Measurements from ENCODE around the gene ITGB1BP1. TPM values are rescaled to one million over a fixed set of nuclear protein-coding genes. Genes with fewer than 3 reads are reported as not detected.

Gene ITGB1BP1
- total RNA-seq, 1 experiment from 2014 or later: 153 TPM

DNA sequence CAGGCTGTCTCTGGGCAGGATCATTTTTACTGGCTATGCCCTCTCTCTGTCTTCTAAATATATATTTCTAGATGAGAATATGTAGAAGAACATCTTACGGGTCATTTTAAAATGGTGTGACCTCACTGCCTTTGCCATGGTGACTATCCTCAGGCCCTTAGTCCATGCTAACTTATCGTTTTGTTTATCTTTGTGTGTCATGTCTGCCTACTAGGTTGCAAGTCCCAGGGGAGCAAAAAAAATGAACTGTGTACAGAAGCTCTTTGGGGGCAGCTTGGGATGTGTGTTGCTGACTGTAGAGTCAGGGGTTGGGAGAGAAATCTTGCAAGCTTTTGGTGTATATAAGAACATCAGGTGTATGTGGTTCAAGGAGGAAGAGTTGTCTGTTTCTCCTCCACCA, 11.2 kb upstream of the ITGB1BP1 start:
- no peak overlapping the region for H3K27ac ChIP-seq (ENCODE audit: low read length)
- no peaks in the 10 kb centered on the region for H3K9me3 ChIP-seq (ENCODE audit: control insufficient read depth, insufficient read depth, low read depth, low read length)
- H3K36me3 ChIP-seq (ENCODE audit: control insufficient read depth, insufficient read depth, low read length): peaks cover 31% of the 10 kb centered on the region
- no peak for DNase-seq (ENCODE audit: low read depth, low spot score)
- no peaks in the 10 kb centered on the region for H3K27me3 ChIP-seq (ENCODE audit: control insufficient read depth, insufficient read depth, low read length)
- H3K4me3 ChIP-seq (ENCODE audit: low read depth in 2 of 2, low read length in 2 of 2): no peak overlapping the region
- CTCF ChIA-PET: no interaction called here
- no peak for TF ChIP-seq POLR2AphosphoS5 (IDR thresholded peaks at IDR 0.05; ENCODE audit: low read depth, low read length)
- TF ChIP-seq, protein P1, sequence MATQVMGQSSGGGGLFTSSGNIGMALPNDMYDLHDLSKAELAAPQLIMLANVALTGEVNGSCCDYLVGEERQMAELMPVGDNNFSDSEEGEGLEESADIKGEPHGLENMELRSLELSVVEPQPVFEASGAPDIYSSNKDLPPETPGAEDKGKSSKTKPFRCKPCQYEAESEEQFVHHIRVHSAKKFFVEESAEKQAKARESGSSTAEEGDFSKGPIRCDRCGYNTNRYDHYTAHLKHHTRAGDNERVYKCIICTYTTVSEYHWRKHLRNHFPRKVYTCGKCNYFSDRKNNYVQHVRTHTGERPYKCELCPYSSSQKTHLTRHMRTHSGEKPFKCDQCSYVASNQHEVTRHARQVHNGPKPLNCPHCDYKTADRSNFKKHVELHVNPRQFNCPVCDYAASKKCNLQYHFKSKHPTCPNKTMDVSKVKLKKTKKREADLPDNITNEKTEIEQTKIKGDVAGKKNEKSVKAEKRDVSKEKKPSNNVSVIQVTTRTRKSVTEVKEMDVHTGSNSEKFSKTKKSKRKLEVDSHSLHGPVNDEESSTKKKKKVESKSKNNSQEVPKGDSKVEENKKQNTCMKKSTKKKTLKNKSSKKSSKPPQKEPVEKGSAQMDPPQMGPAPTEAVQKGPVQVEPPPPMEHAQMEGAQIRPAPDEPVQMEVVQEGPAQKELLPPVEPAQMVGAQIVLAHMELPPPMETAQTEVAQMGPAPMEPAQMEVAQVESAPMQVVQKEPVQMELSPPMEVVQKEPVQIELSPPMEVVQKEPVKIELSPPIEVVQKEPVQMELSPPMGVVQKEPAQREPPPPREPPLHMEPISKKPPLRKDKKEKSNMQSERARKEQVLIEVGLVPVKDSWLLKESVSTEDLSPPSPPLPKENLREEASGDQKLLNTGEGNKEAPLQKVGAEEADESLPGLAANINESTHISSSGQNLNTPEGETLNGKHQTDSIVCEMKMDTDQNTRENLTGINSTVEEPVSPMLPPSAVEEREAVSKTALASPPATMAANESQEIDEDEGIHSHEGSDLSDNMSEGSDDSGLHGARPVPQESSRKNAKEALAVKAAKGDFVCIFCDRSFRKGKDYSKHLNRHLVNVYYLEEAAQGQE (IDR thresholded peaks at IDR 0.05; ENCODE audit: insufficient read depth in 1 of 2, low read depth in 2 of 2, low read length in 1 of 2): no peak
- TF ChIP-seq TCF7L2 (IDR thresholded peaks at IDR 0.05; ENCODE audit: low read depth, low read length): no peak
- TF ChIP-seq, protein P2, sequence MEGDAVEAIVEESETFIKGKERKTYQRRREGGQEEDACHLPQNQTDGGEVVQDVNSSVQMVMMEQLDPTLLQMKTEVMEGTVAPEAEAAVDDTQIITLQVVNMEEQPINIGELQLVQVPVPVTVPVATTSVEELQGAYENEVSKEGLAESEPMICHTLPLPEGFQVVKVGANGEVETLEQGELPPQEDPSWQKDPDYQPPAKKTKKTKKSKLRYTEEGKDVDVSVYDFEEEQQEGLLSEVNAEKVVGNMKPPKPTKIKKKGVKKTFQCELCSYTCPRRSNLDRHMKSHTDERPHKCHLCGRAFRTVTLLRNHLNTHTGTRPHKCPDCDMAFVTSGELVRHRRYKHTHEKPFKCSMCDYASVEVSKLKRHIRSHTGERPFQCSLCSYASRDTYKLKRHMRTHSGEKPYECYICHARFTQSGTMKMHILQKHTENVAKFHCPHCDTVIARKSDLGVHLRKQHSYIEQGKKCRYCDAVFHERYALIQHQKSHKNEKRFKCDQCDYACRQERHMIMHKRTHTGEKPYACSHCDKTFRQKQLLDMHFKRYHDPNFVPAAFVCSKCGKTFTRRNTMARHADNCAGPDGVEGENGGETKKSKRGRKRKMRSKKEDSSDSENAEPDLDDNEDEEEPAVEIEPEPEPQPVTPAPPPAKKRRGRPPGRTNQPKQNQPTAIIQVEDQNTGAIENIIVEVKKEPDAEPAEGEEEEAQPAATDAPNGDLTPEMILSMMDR (IDR thresholded peaks at IDR 0.05): no peak
- TF ChIP-seq SIN3A (IDR thresholded peaks at IDR 0.05; ENCODE audit: borderline replicate concordance, insufficient read depth, low read depth, low read length): no peak
- no peak for ATAC-seq
- intact Hi-C loops (cut with micrococcal nuclease; ENCODE audit: unreplicated experiment): no loop called here
- POLR2A ChIA-PET: no interaction called here
- in situ Hi-C loops (cut with HindIII; ENCODE audit: low pct_unique_long_range_greater_than_20kb, low sequenced_read_pairs): no loop called here
- BruUV-seq (replicated peaks): no TSS peak
- no peaks in the 10 kb centered on the region for H3K4me1 ChIP-seq (ENCODE audit: control insufficient read depth, insufficient read depth, low read length)

GRCh38 chr2:9430316-9431293, 7.3 kb upstream of the ITGB1BP1 start:
- no peaks in the 10 kb centered on the region for H3K27me3 ChIP-seq (ENCODE audit: control insufficient read depth, insufficient read depth, low read length)
- ChIA-PET POLR2A (no interaction called here), CTCF (no interaction called here)
- intact Hi-C loops (cut with micrococcal nuclease; ENCODE audit: unreplicated experiment): no loop called here
- in situ Hi-C loops (cut with HindIII; ENCODE audit: low pct_unique_long_range_greater_than_20kb, low sequenced_read_pairs): no loop called here
- no peaks in the 10 kb centered on the region for H3K9me3 ChIP-seq (ENCODE audit: control insufficient read depth, insufficient read depth, low read depth, low read length)
- H3K4me1 ChIP-seq (ENCODE audit: control insufficient read depth, insufficient read depth, low read length): no peaks in the 10 kb centered on the region
- no TSS peak for BruUV-seq (replicated peaks)
- H3K27ac ChIP-seq (ENCODE audit: low read length): no peak overlapping the region
- H3K4me3 ChIP-seq (ENCODE audit: low read depth in 2 of 2, low read length in 2 of 2): no peak overlapping the region
- TF ChIP-seq SIN3A (IDR thresholded peaks at IDR 0.05; ENCODE audit: borderline replicate concordance, insufficient read depth, low read depth, low read length): no peak
- TF ChIP-seq, protein P1 (IDR thresholded peaks at IDR 0.05; ENCODE audit: insufficient read depth in 1 of 2, low read depth in 2 of 2, low read length in 1 of 2): no peak
- TF ChIP-seq, protein P2 (IDR thresholded peaks at IDR 0.05): no peak
- TF ChIP-seq POLR2AphosphoS5 (IDR thresholded peaks at IDR 0.05; ENCODE audit: low read depth, low read length): no peak
- no peak for TF ChIP-seq TCF7L2 (IDR thresholded peaks at IDR 0.05; ENCODE audit: low read depth, low read length)
- H3K36me3 ChIP-seq (ENCODE audit: control insufficient read depth, insufficient read depth, low read length): peaks cover 34% of the 10 kb centered on the region
- ATAC-seq (no peak), DNase-seq (ENCODE audit: low read depth, low spot score) (no peak)

Measured in Panc1 (cell line).